ENCODE data around the gene AMACR. TPM values are rescaled to one million over a fixed set of nuclear protein-coding genes. Genes with fewer than 3 reads are reported as not detected.
"Not testable (repeated sequence)": the region's sequence is repeated elsewhere in the genome, so short reads cannot be mapped to it uniquely, and the experiment has no call there.

AMACR gene
- total RNA-seq, 1 donor from 2014 or later, result 7.9 TPM

DNA sequence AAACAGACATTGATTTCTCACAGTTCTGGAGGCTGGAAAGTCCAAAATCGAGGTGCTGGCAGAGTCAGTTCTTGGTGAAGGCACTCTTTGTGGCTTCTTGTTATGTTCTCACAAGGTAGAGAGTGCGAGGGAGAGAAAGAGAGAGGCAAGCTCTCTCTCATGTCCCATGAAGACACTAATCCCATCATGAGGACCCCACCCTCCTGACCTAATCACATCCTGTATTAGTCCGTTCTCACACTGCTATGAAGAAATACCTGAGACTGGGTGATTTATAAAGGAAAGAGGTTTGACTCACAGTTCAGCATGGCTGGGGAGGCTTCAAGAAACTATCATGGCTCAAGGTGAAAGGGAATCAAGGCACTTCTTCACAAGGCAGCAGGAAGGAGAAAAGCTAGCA lies 5.7 kb upstream of the AMACR start:
- intact Hi-C loops (cut with DNase I), result no loop called here

DNA sequence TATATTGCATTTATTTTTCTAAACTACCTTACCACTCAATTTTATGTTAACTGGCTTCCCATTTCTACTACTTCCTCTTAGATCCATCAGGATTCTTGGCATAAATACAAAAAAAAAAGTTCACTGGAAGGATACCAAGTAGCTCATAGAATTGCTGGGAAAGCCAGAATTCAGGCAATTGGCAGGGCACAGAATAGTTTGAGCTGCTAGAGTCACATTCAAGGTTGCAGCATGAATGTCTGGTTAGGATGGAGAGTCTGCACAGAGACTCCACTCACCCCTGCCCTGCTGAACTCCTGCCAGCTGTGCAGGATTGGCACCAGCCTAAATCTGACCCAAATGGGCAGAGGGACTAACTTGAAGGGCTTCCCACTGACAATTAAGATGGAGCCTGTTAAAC lies 4.9 kb upstream of the AMACR start:
- intact Hi-C loops (cut with DNase I), result no loop called here
- no peak for DNase-seq (ENCODE audit: low spot score)

More for the DNA sequence above, 5.7 kb upstream of the AMACR start:
- DNase-seq (ENCODE audit: low spot score), result no peak

DNA sequence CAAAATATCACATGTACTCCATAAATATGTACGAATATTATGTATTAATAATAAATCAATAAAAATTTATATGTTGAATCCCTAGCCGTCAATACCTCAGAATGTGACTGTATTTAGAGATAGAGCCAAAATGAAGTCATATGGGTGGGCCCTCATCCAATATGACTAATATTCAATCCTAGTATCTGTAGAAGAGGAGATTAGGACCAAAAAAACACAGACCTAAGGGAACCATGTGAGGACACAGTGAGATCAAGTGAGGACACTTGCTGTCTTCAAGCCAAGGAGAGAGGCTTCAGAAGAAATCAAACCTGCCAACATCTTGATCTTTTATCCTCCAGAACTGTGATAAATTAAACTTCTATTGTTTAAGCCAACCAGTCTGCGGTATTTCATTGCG lies 3.7 kb upstream of the AMACR start:
- intact Hi-C loops (cut with DNase I), result no loop called here
- no peak for DNase-seq (ENCODE audit: low spot score)

DNA sequence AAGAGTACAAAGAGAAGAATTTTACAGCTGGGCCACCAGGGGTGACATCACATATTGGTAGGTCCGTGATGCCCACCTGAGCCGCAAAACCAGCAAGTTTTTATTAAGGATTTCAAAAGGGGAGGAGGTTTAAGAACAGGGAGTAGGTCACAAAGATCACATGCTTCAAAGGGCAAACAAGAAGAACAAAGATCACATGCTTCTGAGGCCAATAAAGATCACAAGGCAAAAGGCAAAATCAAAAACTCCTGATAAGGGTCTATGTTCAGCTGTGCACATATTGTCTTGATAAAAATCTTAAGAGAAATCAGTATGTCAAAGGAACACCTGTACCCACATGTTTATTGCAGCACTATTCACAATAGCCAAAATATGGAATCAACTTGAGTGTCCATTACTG lies 2.3 kb upstream of the AMACR start:
- DNase-seq (ENCODE audit: low spot score); intact Hi-C loops (cut with DNase I): not testable (repeated sequence)

DNA sequence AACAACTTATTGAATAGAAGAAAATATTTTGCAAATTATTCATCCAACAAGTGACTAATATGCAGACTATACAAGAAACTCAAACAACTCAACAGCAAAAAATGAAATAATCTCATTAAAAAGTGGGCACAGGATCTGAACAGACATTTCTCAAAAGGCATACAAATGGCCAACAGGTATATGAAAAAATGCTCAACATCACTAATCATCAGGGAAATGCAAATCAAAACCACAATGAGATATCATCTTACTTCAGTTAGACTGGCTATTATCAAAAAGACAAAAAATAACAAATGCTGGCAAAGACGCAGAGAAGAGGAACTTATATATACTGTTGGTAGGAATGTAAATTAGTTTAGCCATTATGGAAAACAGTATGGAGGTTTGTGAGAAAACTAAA lies 1.8 kb upstream of the AMACR start:
- no peak for DNase-seq (ENCODE audit: low spot score)
- intact Hi-C loops (cut with DNase I), result loop anchor here (5.0 to 10.0 kb wide), 2 partner anchors 33 to 915 kb away; partner anchors contain the start of genes C1QTNF3 and DNAJC21

DNA sequence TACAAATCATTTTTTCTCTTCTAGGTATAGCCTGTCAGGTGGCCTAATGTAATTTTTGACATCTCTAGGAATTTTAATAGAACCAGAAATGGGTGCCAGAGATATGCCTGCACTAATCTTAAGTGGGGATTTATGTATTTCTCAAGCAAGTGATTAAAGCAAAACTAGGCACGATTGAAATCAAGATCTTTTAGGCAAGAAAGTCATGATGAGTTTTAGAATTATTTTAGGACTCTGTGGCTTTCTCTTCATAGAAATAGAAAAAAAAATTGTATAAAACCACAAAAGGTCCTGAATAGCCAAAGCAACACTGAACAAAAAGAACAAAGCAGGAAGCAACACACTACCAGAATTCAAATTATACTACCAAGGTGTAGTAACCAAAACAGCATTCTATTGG lies 952 bp upstream of the AMACR start:
- no peak for DNase-seq (ENCODE audit: low spot score)
- intact Hi-C loops (cut with DNase I), result loop anchor here (5.0 to 10.0 kb wide), 2 partner anchors 33 to 916 kb away; partner anchors contain the start of genes C1QTNF3 and DNAJC21

DNA sequence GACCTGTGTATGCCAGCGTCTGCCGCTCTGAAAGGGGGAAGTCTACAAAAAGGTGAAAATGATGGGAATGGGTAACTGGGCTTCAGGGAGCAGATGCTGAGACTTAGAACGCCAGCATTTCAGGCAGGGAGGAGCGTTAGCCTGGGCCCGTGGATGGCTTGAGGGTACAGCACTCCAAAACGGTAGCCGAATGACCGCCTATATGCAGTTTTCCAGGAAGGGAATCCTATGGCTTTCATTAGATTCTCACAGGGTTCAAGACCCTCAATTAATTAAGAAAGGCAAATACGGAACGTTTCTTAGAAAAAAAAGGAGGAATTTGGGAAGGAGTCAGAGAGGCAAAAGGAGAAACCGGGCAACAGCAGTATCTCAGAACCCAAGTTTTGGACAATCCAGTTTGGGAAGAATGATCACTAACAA lies 639 bp downstream of the AMACR start:
- DNase-seq (ENCODE audit: low spot score), result no peak
- intact Hi-C loops (cut with DNase I), result loop anchor here (5.0 to 10.0 kb wide), 2 partner anchors 35 to 918 kb away; partner anchors contain the start of genes C1QTNF3 and DNAJC21

DNA sequence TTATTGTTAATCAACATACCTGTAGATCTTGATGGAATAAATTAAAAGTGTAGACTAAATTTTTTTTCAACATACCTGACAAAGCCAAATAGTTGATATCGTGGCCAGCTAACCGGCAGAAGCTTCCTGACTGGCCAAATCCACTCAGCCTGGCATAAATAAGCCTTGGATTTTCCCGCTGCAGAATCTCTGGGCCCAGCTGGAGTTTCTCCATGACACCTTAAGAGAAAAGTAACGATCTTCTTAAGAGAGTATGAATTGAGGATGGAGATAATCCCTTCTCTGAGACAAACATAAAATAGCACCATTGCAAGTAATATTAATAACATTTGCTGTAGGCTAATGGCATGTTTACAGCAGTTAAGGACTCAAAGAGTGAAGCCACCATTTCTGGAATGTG lies 2.2 kb downstream of the AMACR start:
- intact Hi-C loops (cut with DNase I), result loop anchor here (5.0 to 10.0 kb wide), 2 partner anchors 37 to 919 kb away; partner anchors contain the start of genes C1QTNF3 and DNAJC21
- no peak for DNase-seq (ENCODE audit: low spot score)

DNA sequence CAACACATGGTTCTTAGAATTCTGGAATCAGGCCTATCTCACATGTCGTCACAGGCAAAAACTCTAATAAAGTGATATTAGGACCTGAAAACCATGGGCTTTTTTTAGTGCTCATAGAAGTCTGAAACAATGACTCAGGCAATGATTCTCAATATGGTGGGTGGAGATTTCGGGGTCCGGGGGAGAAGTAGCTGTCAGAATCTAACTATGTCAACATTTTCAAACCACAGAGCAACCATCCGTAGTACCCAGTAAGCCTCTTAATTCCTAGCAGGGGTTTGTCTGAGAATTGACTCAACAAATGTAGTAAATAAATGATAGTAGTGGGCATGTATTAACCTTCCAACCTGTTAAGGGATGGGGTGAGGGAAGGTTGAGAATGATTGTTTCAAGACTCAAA lies 2.6 kb downstream of the AMACR start:
- no peak for DNase-seq (ENCODE audit: low spot score)
- intact Hi-C loops (cut with DNase I), result loop anchor here (5.0 to 10.0 kb wide), 2 partner anchors 37 to 920 kb away; partner anchors contain the start of genes C1QTNF3 and DNAJC21

DNA sequence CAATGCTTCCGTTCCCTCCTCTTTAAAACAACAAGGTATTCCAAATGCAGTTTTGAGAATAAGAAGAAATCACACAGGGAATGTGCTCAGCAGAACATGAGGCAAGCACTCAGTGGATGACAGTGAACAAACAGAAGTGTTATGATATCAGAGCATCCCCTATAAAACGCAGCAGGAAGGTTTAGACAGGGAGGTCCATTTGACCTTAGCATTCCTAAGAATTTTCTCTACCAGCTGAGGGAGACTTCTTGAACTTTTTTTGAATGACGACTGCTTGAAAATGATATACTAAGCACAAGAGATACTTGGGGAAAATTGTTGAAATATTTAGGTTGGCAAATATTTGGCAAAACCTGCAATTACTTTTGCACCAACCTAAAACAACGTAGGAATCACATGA lies 3.9 kb downstream of the AMACR start:
- intact Hi-C loops (cut with DNase I), result loop anchor here (10.0 kb wide), 1 partner anchor 921 kb away; the partner anchor contains the start of gene DNAJC21

DNA sequence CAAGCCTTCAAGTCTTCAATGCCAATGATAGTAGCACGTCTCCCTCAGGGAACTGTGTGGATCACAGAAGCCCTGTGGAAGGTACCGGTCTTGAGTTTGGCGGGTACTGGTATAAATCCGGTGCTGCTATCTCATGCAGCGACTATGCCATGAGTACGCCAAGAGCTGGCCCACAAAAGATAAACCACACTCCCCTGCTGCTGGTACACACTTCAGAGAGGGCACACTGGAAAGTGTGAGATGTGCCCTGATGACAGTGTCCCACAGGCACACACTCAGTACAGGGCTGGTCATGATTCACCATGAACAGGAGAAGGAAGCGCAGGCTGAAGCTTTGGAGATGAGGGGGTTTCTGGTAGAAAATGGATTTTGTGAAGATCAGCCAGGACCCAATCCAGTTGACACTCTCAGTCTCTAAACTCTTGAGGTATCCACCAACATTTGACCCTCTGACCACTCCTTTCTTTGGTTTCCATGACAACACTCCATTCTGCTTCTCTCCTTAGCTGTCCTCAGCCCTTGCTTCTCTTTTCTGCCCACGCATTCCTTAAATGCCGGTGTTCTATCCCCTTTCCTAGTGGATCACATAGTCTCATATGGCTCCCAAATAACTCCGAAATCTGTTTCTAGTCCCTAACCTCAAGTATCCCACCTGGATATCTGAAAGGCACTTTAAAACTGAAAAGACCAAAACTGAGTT lies 5.1 kb downstream of the AMACR start:
- intact Hi-C loops (cut with DNase I), result loop anchor here (10.0 kb wide), 1 partner anchor 922 kb away; the partner anchor contains the start of gene DNAJC21
- DNase-seq (ENCODE audit: low spot score), result no peak

More for the DNA sequence above, 3.9 kb downstream of the AMACR start:
- no peak for DNase-seq (ENCODE audit: low spot score)

DNA sequence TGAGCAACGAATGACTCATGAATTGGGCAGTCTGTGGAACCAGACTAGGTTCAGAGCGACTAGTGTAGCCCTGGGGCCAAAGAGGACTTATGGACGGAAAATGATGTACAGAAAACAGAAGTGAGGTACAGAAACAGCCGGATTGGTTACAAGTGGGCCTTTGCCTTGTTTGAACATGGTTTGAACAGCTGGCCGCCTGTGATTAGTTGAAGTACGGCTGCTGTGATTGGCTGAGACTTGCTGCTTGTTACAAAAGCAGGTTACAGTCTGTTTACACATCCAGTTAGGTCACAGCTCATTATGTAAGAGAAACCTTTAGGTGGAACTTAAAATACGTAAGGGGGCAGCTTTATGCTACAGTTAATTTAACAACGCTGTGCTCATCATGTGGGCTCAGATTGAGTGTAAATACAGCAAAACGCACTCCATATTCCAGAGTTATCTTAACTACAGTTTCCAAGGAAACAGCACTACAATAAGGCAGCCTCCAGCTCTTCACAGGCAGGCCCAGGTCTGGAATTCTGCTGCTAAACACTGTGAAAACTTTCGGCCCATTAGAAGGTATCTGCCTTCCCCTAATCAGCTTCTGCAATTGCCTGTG lies 6.5 kb downstream of the AMACR start:
- no peak for DNase-seq (ENCODE audit: low spot score)
- intact Hi-C loops (cut with DNase I), result loop anchor here (10.0 kb wide), 1 partner anchor 923 kb away; the partner anchor contains the start of gene DNAJC21

DNA sequence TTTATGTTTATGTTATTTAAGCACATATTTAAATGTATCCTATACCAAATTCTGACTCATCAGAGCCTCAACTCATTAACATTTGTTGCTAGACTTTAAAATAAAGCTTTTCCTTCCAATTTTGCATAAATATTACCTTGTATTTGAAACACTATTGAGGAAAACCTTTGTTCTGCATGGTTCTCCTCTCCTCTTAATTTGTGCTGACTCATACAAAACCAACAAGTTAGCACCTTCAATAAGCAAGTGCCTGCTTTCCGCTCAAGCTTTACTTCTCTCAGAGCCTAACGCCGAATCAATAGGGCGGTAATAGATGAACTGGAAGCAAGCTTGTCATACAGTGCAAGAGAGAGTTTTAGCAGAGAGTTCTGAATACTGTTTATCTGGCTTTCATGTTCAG lies 7.9 kb downstream of the AMACR start:
- no peak for DNase-seq (ENCODE audit: low spot score)
- intact Hi-C loops (cut with DNase I), result loop anchor here (10.0 kb wide), 2 partner anchors 465 to 925 kb away; partner anchors contain the start of gene DNAJC21

DNA sequence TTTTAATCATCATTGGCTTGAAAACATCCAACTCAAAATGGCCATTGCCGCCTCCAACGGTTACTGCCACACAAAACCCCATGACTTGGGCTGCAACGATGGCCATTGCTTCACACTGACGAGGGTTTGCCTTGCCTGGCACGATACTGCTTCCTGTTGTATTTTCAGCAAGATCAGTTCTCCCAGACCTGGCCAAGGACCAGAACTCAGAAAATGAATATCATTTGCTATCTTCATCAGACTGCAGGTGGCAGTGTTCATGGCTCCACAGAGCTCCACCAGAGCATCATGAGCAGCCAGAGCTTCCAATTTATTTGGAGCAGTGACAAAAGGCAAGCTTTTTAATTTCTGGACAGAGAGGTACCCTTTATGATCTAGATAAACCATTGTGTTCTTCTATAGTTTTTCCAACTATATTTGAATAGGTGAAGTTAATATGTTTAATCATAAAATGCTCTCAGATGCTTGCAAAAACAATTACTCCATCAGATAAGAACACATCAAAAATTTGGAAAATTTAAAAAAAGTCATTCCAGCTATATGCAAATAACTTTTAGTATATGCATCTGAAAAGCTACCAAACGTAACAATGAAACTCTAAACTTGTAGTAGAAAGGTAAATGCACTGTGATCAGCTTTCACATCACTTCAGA lies 10.4 kb downstream of the AMACR start:
- intact Hi-C loops (cut with DNase I), result loop anchor here (10.0 kb wide), 1 partner anchor 467 kb away; no protein-coding TSS in a partner anchor
- no peak for DNase-seq (ENCODE audit: low spot score)

DNA sequence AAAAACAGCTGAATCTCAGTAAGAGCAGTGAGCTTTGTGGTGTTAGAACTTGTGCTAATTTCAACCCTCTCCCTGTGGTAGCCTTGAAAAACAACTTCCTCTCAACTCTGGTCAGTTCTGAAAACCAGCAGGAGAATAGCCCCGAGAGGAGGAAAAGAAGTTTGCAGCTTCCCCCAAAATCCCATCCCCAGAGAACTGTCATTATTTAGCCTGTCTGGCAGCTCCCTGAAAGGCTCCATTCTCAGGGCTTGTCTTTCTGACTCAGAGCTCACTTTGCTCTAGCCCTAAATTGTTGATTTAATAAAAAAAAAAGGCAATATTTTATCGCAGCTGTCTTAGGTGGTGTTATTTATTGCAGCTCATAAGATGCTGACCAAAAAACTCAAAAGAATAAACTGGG lies 12.0 kb downstream of the AMACR start:
- intact Hi-C loops (cut with DNase I), result loop anchor here (10.0 kb wide), 1 partner anchor 469 kb away; no protein-coding TSS in a partner anchor
- DNase-seq (ENCODE audit: low spot score), result no peak

DNA sequence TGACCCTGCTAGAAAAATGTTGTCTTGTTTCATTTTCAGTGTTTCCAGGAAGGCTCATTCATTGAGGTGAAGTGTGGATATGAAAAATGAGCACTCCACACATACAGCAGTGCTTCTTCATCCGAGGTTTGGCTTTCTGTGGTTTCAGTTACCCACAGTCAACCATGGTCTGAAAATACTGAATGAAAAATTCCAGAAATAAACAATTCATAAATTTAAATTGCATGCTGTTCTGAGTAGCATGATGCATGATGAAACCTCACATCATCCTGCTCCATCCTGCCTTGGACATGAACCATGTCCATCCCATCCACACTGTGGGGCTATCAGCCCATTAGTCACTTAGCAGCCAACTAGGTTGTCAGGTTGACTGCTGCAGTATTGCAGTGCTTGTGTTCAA lies 13.0 kb downstream of the AMACR start:
- intact Hi-C loops (cut with DNase I), result loop anchor here (10.0 kb wide), 1 partner anchor 470 kb away; no protein-coding TSS in a partner anchor
- no peak for DNase-seq (ENCODE audit: low spot score)

DNA sequence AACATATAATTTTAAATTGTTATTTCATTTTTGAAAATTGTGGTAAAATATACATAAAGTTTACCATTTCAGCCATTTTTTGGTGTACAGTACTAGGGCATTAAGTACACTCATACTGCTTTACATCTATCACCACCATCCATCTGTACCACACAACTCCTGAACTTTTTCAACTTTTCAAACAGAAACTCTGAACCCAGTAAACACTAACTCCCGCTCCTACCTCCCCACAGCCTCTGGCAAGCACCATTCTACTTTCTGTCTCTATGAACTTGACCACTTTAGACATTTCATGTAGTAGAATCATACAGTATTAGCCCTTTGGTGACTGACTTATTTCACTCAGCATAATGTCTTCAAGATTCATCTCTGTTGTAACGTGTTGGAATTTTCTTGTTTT lies 15.0 kb downstream of the AMACR start:
- intact Hi-C loops (cut with DNase I), result loop anchor here (10.0 kb wide), 1 partner anchor 472 kb away; no protein-coding TSS in a partner anchor
- no peak for DNase-seq (ENCODE audit: low spot score)

DNA sequence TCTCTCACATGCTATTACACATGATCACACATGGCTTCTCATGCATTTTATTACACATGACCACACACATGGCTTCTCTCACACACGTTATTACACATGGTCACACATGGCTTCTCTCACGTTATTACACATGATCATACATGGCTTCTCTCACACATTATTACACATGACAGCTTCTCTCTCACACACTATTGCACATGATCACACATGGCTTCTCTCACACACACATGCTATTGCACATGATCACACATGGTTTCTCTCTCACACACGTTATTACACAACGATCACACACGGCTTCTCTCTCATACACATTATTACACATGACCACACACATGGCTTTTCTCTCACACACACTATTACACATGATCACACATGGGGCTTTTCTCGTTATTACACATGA lies 22.4 kb downstream of the AMACR start:
- no peak for DNase-seq (ENCODE audit: low spot score)
- intact Hi-C loops (cut with DNase I), result no loop called here

DNA sequence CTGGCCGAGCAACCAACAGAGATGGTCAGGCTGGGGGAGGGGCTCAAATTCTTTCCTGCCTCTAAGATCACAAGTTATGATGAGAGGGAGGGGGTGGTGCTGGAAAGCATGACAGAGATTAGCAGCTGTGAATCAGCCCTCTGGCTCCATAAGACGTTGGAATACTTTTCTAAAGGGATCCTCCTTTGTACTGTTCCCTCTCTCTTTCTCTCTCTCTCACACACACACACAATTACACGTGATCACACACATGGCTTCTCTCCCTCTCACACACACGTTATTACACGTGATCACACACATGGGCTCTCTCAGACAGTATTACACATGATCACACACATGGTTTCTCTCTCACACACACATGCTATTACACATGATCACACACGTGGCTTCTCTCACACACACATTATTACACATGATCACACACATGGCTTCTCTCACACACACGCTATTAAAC lies 23.2 kb downstream of the AMACR start, which contains the start of gene SLC45A2:
SLC45A2 (minus strand) TSS at position 23 of the 454 bp plus-strand sequence. CDS start 110 bp downstream, outside the sequence.
- no peak for DNase-seq (ENCODE audit: low spot score)
- intact Hi-C loops (cut with DNase I), result no loop called here

DNA sequence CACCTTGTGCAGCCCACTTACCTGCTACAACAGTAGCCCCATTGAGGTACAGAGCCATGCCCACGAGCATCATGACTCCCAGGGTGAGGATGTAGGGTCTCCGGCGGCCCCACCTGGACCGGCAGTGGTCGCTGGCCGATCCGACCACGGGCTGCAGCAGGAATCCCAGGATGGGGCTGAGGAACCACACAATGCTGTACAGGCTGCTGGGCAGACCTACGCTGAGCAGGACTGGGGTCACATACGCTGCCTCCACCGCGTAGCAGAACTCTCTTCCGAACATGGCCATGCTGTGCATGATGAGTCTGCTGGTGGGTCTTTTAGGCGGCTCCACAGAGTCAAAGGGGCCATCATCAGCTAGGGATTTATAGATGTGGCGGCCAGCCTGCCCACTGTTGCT lies 23.7 kb downstream of the AMACR start:
- intact Hi-C loops (cut with DNase I), result no loop called here
- no peak for DNase-seq (ENCODE audit: low spot score)

All from cardiac septum (tissue), 1 donor.